ENCODE results near the gene MAP3K5. TPM values are rescaled to one million over a fixed set of nuclear protein-coding genes. Genes with fewer than 3 reads are reported as not detected.

MAP3K5 gene
- total and polyA plus RNA-seq, 2 donors (not counting 3 experiments of a cell fraction or from before 2014, with no cell fraction given), result 1.5 to 7.0 TPM

DNA sequence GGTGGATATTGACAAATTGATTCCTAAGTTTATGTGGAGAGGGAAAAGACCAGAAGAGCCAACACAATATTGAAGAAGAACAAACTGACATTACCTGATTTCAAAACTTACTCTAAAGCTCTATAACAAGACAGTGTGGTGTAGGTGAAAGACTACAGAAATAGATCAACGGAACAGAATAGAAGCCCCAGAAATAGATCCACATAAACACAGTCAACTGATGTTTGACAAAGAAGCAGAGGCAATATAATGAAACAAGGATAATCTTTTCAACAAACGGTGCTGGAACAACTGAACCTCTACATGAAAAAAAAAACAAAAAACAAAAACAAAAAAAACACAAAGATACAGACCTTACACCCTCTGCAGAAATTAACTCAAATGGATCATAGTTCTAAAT is 50.2 kb downstream of the MAP3K5 start:
- CTCF ChIA-PET, result interaction anchor here (1.0 kb wide), 1 partner anchor 50 kb away, joined by 3 read pairs; the partner anchor contains the start of gene MAP3K5
- Histone ChIP-seq H3K27ac (ENCODE audit: insufficient read depth, low read depth, low read length) (no peak overlapping the region), H2AFZ (ENCODE audit: low read depth, low read length) (no peak overlapping the region), H3K4me3 (replicated peaks in 1 of 3; ENCODE audit: insufficient read depth in 1 of 3, low read depth in 1 of 3, low read length in 3 of 3) (no peak overlapping the region), H3K9me3 (replicated peaks; ENCODE audit: control insufficient read depth, insufficient read depth, low read length) (no peaks in the 10 kb centered on the region), H3K79me2 (ENCODE audit: control insufficient read depth, insufficient read depth, low read length) (peaks cover 2% of the 10 kb centered on the region), H3K27me3 (ENCODE audit: control insufficient read depth in 2 of 2, insufficient read depth in 2 of 2, low read length in 2 of 2) (no peaks in the 10 kb centered on the region), H3K4me2 (ENCODE audit: insufficient read depth, low read length) (no peak overlapping the region), H3K9ac (replicated peaks; ENCODE audit: extremely low read depth, insufficient read depth, low read length) (no peak overlapping the region), H4K20me1 (replicated peaks; ENCODE audit: control insufficient read depth, extremely low read depth, insufficient read depth, low read length) (no peaks in the 10 kb centered on the region), H3K36me3 (ENCODE audit: control insufficient read depth in 2 of 2, extremely low read depth in 1 of 2, insufficient read depth in 2 of 2, low read length in 2 of 2) (no peaks in the 10 kb centered on the region), H3K9me1 (replicated peaks; ENCODE audit: control insufficient read depth, extremely low read depth, insufficient read depth, low read length) (no peaks in the 10 kb centered on the region), H3K4me1 (ENCODE audit: control insufficient read depth, extremely low read depth, insufficient read depth, low read length) (peaks cover 4% of the 10 kb centered on the region)
- DNase-seq (ENCODE audit: low read depth, low spot score), result no peak
- TF ChIP-seq GATA2 (IDR thresholded peaks at IDR 0.05; ENCODE audit: insufficient read depth, insufficient read length, low read depth, low read length), result no peak
- TF ChIP-seq, protein P1, sequence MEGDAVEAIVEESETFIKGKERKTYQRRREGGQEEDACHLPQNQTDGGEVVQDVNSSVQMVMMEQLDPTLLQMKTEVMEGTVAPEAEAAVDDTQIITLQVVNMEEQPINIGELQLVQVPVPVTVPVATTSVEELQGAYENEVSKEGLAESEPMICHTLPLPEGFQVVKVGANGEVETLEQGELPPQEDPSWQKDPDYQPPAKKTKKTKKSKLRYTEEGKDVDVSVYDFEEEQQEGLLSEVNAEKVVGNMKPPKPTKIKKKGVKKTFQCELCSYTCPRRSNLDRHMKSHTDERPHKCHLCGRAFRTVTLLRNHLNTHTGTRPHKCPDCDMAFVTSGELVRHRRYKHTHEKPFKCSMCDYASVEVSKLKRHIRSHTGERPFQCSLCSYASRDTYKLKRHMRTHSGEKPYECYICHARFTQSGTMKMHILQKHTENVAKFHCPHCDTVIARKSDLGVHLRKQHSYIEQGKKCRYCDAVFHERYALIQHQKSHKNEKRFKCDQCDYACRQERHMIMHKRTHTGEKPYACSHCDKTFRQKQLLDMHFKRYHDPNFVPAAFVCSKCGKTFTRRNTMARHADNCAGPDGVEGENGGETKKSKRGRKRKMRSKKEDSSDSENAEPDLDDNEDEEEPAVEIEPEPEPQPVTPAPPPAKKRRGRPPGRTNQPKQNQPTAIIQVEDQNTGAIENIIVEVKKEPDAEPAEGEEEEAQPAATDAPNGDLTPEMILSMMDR (IDR thresholded peaks at IDR 0.05; ENCODE audit: extremely low read depth in 1 of 2, insufficient read depth in 1 of 2, low read depth in 1 of 2, low read length in 2 of 2), result no peak
- no peak for TF ChIP-seq POLR2A (IDR thresholded peaks at IDR 0.05; ENCODE audit: low read depth, low read length)
- no peak for TF ChIP-seq EZH2 (IDR thresholded peaks at IDR 0.05; ENCODE audit: borderline replicate concordance, low read depth, low read length, severe bottlenecking)
- no peak for TF ChIP-seq MYC (IDR thresholded peaks at IDR 0.05; ENCODE audit: low read depth, low read length)
- no peak for TF ChIP-seq FOS (IDR thresholded peaks at IDR 0.05; ENCODE audit: borderline replicate concordance, insufficient read depth, low read length)
- POLR2A ChIA-PET, result no interaction called here
- BruUV-seq (replicated peaks), result no TSS peak
- dilution Hi-C loops (cut with MboI; ENCODE audit: extremely low pct_ligation_motif_present, low sequenced_read_pairs) (no loop called here), intact Hi-C loops (cut with micrococcal nuclease) (no loop called here)
- FAIRE-seq, result no peak

Data from endothelial cell of umbilical vein (primary cell).